ENCODE measurements around the gene HHIPL2.

The HHIPL2 gene

DNA sequence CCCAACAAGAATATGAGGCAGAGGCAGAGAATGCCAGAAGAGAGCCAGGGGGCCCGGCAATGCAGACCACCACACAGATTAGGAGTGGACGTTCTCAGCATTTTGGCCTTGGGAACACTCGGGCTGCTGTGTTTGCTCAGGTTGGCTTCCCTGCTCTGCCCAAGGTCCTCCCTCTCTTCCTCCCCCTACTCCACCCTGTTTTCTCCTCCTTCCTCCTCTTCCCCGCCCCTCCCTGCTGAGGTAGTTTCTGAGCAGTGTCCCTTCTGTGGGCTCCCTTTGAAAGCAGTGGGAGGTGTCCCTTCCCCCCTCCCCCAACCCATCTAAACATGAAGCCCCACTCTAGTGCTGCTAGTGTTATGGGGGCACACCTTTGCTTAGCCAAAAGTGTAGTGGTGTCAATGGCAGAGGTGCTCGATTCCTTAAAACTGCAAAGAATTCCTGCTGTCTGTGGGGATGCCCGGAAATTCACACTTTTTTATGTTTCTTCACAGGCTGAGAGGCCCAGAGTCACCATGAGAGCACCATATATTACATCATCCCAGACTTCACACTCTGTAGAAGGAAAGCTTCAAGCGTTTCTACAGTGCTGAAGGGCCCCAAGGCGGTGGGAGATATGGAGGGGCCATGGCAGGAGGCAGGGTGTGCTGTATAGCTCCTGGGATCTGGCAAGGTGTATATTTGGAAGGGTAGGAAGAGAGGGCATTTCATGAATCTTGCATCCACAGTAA, at the start of gene HHIPL2:
Gene HHIPL2, minus strand, starts transcription at position 161 of the 728 bp plus-strand sequence. Its CDS starts 60 bp downstream, at position 101.
- no peak for DNase-seq (ENCODE audit: low read depth)

DNA sequence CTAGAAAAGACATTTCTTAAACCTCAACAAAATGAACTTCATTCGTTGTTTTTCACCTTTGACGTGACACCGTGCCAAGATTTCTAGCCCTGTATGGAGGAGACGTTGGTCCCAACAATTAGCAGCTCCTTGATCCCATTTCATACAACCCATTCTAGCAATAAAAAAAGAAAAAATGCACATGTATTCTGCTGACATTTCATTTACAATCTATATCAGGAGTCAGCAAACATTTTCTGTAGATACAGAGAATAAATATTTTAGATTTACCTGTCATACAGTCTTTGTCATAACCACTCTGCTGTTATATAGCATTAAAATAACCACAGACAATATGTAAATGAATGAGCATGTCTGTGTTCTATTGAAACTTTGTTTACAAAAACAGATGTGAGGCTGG, 48.8 kb upstream of the HHIPL2 start:
- no peak for DNase-seq (ENCODE audit: low read depth)

DNA sequence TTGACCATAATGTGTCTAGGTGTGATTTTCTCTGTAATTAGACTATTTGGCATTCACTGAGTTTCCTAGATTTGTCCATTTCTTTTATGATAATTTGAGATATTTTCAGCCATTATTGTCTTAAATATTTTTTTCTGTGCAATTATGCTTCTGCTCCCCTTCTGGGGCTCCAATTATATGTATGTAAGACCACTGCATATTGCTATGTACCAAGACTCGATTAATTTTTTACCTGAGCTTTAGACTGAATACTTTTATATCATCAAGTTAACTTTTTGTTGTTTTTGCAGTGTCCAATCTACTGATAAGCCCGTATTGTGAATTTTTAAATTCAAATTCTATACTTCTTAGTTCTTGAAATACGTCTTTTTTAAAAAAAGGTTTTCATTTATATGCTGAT, 46.9 kb upstream of the HHIPL2 start:
- DNase-seq (ENCODE audit: low read depth), result no peak

DNA sequence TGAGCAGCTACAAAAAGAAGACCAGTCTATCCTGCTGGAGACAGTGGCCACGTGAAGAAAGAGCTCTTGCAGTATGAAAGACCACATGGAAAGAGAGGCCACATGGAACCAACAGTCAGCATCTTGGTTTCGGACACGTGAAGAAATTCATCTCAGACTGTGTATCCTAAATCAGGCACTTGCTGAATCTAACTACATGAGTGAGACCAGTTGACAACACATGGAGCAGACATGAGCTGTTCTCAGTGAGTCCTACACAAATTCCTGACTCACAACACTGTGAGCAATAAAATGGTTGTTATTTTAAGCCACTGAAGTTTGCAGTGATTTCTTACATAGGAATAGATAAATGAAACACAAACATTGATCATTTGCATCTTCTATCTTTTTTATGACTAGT, 44.3 kb upstream of the HHIPL2 start:
- no peak for DNase-seq (ENCODE audit: low read depth)

DNA sequence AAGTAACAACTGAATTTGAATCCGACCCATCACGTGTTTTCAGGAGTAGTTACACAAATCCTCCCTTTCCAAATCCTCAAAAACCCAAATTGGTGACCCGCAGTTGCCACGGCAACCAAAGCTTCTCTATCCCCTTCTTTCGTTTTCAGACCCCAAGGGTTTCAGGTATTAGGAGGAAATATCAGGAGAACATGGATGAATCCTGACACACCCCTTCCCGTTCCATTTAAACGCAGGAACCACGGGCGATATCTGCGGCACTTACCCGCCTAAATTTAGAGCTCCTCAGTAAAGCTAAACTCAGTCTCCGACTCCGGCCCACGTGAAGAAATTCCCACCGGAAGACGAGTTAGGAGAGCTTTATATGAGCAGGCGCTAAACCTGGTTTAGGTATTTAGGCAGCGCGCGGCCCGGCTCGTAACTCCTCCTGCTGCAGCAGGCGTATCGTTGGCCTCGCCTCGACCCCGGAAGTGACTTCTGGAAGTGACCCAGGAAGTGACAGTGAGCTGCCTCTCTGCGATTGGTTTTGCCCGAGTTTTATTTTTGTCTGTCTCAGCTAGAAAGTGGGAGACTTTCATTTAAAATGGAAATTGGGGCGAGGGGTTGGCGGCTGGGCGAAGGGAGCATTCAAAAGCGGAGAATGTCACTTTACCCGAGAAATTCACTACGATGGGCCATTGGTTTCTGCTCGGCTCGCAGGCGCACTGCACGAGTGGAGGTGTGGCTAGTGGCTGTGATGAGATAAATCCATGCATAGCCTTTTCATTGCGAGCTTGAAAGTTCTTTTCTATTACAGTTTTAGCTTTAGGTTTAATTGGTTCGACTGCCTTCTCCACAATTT, 41.8 kb upstream of the HHIPL2 start, which contains the start of gene TAF1A:
Gene TAF1A, minus strand, starts transcription at position 472 of the 841 bp plus-strand sequence.
- peak; percentile 77 for DNase-seq (ENCODE audit: low read depth)

DNA sequence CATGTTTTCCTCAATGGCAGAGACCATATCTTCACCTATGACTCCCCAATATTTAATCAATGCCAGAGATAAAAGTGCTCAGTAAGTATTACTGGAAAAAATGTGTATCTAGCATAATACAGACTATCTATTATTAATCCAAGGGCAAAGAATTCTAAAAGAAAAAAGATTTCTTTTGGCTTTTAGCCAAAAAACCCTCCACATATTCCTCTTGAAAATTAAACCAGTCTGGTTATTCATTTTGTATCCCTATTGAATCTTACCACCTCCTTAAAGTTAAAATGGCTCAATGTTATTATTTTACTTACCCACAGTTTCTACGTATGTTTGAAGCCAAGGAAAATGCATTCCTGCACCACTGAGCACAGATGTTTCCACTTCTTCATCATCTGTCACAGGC, 40.2 kb upstream of the HHIPL2 start:
- no peak for DNase-seq (ENCODE audit: low read depth)

DNA sequence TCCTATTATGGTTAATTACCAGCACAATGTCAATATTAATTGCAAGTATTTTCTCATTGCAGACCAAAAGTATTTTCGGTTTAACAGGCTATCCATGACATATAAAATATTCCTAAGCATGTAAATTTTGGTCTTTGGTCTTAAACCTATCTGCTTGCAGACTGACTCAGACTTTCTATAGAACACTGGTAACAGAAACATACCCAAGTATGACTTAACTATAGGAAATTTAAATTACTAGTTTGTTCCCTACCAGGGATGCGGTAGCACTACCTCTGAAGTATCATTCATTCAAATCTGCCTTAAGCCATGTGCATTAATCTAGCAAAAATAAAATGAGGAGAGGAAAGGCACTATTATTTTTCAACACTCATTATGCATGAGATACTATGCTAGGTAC, 38.9 kb upstream of the HHIPL2 start:
- DNase-seq (ENCODE audit: low read depth), result no peak

DNA sequence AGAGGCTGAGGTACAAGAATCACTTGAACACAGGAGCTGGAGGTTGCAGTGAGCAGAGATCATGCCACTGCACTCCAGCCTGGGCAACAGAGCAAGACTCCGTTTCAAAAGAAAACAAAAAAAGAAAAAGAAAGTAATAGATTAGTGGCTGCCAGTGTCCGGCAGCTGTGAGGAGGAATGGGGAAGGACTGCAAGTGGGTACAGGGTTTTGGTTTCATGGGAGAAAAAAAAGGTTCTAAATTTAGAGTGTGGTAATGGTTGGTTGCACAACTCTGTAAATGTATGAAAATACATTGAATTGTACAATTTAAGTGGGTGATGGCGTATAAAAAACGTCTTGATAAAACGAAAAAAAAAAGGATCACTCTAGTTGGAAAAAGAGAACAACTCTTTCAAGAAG, 35.2 kb upstream of the HHIPL2 start:
- no peak for DNase-seq (ENCODE audit: low read depth)

DNA sequence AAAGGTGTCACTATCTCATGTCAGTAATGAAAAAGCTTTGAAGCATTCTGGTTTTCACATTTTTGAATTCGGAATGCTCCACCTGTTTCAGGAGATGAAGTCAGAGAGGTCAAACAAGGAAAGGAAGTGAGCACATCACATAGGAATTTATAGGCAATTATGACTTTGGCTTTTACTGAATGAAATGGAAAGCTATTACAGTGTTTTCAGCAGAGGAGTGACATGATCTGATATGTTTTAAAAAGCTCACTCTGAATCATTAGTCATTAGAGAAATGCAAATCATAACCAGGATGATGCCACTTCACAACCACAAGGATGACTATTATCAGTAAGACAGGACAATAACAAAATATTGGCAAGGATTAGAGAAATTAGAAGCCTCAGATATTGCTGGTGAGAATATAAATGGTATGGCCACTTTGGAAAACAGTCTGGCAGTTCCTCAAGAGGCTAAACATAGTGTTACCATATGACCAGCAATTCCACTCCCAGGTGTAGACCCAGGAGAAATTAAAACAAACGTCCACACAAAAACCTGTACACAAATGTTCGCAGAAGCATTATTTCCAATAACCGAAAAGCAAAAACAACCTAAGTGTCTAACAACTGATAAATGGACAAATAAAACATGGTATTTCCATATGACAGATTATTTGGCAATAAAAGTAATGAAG, 34.3 kb upstream of the HHIPL2 start:
- DNase-seq (ENCODE audit: low read depth), result no peak

DNA sequence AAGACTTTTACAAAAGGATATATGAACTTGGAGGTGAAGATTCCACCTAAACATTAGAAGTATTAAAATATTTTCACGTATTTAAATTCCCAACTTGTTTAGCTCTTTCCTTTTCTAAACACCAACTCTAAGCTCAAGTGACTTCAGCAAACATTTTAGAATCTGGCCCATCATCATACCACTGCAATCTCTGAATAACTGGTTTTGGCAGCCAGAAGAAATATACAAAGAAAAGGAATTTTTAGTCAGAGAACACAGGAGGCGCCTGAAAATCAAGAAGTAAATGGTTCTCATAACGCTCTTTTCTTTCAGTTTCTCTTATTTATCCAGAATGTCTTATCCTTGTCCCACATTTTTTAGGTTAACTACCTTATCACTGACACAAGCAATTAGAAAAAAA, 31.4 kb upstream of the HHIPL2 start:
- DNase-seq (ENCODE audit: low read depth), result no peak

DNA sequence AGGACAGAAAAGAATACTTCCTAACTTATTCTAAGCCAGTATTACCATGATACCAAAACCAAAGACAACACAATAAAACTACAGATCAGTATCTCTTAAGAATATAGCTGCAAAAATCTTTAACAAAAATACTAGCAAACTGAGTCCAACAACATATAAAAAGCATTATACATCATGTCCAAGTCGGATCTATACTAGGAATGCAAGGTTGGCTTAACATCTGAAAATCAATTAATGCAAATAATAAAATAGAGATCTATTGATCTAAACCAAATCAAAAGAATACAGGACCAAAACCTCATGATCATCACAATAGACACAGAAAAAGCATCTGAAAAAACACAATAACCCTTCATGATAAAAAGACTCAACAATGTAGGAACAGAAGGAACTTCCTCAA, 22.9 kb upstream of the HHIPL2 start:
- DNase-seq (ENCODE audit: low read depth), result no peak

DNA sequence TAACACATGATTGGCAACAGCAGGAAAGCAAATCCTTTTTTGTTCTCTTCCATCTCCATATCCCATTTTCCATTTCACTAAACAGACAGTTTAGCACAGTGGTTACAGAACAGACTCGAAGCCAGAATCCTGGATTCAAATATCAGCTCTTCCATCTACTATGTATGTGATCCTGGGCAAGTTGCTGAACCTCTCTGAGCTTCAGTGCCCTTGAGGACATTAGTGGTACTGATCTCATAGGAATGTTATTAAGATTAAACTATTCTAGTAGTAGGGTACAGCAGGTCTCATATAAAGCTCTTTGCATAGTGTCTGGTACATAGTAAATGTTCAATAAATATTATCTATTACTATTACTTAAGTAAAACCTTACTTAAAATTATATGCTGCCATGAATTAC, 13.8 kb upstream of the HHIPL2 start:
- no peak for DNase-seq (ENCODE audit: low read depth)

DNA sequence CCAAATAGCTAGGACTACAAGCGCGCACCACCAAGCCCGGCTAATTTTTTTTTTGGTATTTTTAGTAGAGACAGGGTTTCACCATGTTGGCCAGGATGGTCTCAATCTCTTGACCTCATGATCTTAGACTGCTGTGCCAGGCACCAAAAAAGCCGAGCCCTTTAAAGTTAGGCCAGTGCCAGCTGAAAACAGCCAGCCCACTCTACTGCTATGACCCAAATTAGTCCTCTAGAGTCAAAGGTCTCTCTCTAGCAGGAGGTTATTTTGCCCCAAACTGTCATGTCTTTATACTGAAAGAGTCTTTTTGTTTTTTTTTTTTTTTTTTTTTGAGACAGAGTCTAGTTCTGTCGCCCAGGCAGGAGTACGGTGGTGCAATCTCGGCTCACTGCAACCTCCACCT, 9.7 kb upstream of the HHIPL2 start:
- DNase-seq (ENCODE audit: low read depth), result no peak

DNA sequence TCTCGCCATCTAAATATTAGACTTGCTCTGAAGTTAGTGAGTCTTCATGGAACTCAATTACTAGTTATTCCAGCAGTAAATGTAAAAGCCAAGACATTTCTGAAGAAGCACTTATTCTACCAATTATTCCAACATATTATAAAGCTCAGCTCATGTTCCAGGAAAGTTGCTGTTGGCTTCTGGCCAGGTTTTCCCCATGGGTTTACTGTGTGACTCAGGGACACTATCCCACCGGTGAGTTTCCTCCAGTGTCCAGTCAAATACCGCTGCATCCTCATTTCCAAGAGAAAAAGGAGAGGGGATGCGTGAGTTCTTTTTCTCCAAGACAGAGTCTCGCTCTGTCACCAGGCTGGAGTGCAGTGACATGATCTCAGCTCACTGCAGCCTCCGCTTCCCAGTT, 9.2 kb upstream of the HHIPL2 start:
- no peak for DNase-seq (ENCODE audit: low read depth)

DNA sequence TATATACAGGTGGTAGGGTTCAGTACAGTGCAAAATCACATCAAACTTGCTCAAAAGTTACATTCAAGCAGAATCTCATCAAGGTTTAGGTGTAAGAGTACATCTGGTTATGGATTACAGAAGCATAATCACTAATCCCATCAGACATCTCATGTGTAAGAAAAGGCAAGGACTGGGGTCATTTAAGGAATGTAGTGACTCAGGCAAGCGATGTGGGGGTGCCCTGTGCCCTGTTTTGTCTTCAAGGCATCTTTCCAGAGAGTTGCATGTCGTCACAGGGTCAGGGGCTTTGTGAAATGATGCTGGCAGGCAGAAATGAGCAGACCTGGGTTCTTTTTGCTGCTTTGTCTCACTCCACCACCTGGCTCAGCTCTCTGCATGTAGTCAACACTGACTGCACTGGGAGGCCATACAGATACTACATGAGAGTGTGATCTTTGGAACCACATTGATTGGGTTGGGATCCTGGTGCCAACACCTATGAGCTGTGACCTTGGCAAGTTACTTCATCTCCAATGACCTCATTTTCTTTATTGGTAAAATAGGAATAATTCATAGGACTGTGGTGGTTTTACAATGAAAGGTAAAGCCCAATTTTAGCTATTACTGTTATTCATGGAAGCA, 8.2 kb upstream of the HHIPL2 start:
- DNase-seq (ENCODE audit: low read depth), result no peak

DNA sequence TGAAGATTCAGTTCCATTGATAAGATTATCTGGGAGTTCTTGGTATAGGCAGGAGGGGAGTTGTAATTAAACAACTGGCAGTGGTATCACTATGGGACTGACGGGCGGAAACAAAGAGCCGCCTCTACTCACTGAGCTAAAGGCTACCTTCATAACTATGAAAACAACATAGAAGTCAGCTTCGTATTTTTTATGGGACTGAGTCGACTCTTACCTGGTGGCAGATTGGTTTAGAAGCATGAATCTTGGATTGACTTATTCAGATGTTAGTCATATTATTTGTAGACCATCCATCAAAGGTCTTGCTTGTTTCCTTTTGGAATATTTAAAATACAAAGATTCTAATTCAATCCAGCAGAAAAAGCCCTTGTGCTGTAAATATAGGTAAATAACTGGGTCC, 6.3 kb upstream of the HHIPL2 start:
- no peak for DNase-seq (ENCODE audit: low read depth)

DNA sequence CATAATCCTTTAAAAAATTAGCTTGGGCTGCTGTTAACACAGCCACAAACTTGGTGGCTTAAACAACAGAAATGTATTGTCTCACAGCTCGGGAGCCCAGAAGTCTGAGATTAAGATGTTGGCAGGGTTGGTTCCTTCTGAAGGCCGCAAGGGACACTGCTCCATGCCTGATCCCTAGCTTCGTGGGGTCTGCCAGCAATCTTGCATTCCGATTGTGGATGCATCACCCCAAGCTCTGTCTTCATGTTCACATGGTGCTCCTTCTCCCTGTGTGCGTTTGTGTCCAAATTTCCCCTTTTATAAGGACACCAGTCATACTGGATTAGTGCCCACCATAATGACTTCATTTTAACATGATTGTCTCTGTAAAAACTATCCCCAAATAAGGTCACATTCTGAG, 5.0 kb upstream of the HHIPL2 start:
- DNase-seq (ENCODE audit: low read depth), result no peak

DNA sequence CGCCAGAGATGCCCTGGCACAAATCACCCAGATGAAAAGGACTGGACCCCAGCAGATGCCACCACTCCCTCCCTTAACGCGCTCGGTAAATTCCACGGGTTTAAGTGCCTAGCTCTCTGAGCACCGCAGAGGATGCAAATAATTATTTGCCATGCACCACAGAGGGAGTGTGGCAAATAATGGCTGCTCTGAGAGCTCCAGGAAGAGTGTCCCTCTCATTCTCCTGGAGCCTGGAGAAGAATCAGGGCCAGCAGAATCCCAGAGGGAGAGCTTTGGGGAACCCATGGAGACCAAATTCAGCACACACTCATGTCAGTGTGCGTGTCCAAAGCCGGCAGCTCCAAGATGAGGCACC, 667 bp downstream of the HHIPL2 start:
- DNase-seq (ENCODE audit: low read depth), result no peak

DNA sequence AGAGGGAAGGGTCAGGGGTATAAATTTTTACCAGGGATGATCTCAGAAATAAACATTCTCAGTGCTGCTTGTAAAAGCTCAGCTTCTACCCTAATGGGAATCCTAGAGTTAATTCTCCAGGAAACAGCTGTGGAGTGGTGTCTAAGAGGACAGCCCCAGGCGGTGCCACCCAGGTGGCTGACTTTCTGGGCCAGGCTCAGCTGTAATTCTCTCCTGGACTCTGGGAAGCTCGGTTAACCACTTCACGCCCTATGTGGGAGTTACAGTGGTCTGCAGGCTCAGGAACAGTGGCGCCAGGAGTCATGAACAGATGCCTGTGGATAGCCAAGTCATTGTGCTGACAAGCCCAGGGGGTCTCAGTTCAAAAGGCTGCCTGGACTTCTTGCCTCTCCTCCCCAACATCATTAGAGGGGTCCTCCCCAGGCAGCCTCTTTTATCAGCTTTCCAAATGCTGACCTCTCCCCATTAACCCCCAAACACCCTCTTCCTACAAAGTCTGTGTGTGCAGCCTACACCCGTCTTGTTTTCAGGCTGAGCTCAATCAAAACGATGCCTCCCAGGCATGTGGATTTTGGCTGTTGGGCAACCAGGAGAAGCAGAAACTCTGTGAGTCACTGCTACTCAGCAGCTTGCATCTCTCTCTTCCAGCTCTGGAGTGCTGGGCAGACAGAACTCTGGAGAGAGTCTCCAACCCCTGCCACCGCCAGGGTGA, 1.2 kb downstream of the HHIPL2 start:
- DNase-seq (ENCODE audit: low read depth), result no peak

DNA sequence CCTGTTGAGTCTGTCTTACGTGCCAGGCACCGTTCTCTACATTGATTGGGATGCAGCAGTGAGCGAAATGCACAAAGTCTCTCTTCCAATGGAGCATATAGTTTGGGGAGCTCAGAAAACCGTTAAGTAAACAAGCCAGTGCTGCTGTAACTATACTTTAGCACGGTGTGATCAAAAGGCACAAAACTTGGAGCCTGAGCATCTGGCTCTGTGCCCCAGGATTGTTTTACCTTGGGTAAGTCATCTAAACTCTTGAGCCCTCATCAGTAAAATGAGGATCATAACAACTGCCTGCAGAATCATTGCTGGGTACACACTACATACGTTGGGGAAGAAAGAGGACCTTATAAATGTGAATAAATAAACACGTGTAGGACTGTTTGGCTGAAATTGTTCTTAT, 1.8 kb downstream of the HHIPL2 start:
- DNase-seq (ENCODE audit: low read depth), result no peak

DNA sequence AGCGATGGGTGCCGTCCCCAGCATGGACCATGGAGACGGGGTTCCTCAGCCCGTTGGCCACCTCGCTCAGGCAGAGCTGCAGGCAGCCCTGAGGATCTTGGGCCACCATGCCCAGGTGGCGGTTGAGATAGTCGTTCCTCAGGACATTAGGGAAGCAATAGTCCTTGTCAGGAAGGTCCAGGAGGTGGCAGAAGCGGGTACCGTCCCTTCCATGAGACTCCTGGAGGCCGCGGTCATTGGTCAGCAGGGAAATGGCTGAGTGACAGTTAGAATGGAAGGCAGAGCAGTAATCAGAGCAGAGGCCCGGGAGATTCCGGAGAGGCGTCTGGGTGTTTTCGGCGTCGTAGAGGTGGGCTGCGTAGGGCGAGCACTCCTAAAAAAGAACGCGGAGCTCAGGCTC, 4.1 kb downstream of the HHIPL2 start:
- DNase-seq (ENCODE audit: low read depth), result no peak

DNA sequence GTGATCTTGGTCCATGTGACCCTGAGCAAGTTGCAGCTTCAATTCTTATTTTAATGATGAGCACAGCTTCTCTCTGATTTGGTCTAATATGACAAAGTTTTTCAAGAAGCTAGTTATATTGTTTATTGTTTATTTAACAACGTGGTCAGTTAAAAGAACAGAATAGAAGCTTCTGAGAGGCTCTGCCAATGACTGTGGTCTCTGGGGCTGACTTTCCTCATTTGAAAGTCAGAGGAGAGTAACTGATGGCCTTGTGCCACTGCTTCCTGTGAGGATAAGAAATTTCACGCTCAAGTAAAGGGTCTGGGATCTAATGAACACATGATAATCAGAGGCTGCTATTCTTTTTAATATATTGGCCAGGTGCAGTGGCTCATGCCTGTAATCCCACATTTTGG, 7.3 kb downstream of the HHIPL2 start:
- DNase-seq (ENCODE audit: low read depth), result no peak

Data from stimulated activated CD8-positive, alpha-beta memory T cell treated with anti-CD3 and anti-CD28 coated beads, Interleukin-4, amount 100 ng/mL, for 24 hours (primary cell).